LNCAP (cell line): Measurements from ENCODE around the gene RBMS1.

Experiments used
- TF ChIP-seq, protein P1 (sequence below): fragments of 450-650 bp; IDR thresholded peaks from 2 replicates; pipeline ENCODE4 v1.5.1; 2017; ENCODE audit warnings: mild to moderate bottlenecking

The RBMS1 gene

DNA sequence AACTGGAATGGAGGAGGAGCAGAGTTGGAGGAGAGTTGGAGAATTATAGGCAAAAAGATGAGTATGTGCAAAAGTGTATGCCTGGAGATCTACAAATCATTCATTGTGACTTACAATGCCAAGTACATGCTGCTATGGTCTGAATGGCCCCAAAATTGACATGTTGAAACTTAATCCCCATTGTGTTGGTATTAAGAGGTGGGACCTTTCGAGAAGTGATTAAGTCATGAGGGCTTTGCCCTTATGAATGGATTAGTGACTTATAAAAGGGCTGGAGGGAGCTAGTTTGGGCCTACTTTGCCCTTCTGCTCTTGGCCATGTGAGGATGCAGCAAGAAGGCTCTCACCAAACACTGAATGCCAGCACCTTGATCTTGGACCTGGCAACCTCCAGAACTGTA lies 6.3 kb upstream of the RBMS1 start:
- TF ChIP-seq, protein P1, sequence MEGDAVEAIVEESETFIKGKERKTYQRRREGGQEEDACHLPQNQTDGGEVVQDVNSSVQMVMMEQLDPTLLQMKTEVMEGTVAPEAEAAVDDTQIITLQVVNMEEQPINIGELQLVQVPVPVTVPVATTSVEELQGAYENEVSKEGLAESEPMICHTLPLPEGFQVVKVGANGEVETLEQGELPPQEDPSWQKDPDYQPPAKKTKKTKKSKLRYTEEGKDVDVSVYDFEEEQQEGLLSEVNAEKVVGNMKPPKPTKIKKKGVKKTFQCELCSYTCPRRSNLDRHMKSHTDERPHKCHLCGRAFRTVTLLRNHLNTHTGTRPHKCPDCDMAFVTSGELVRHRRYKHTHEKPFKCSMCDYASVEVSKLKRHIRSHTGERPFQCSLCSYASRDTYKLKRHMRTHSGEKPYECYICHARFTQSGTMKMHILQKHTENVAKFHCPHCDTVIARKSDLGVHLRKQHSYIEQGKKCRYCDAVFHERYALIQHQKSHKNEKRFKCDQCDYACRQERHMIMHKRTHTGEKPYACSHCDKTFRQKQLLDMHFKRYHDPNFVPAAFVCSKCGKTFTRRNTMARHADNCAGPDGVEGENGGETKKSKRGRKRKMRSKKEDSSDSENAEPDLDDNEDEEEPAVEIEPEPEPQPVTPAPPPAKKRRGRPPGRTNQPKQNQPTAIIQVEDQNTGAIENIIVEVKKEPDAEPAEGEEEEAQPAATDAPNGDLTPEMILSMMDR = no peak

DNA sequence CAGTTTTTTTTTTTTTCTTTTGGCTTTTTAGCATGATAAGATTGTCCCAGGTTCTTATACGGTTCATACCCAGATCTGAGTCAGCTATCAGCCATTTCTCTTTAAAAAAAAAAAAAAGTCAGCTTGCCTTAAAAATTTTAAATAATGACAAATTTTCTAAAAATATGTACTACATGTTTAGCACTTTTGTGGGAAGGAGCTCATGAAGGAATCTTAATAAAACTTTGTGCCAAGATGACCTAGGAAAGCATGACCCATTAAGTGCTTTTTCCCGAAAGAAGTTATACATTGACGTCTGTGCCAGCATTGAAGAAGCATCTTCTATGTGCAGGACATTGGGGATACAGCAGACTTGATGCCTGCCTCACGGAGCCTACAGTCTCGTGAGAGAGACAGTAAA lies 4.5 kb upstream of the RBMS1 start:
- TF ChIP-seq, protein P1 = no peak

DNA sequence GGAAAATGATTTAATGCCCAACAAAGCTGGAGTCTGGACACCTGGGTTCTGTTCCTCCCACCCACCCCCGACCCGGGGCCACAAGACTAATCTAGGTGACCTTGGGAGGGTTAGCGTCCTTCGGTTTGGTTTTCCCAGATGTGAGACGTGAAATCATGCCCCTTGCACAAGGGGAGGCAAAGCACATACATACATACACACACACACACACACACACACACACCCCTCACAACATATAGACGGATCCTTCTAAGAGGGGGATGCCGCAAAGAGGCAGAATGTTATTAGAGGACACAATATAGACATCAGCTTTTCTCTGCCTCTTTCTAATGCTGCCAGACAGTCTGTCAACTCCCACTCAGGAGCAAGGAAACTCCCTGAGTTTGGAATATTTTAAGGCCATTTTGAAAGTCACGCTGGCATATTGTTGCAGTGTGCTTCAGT lies 616 bp upstream of the RBMS1 start:
- TF ChIP-seq, protein P1 = no peak

DNA sequence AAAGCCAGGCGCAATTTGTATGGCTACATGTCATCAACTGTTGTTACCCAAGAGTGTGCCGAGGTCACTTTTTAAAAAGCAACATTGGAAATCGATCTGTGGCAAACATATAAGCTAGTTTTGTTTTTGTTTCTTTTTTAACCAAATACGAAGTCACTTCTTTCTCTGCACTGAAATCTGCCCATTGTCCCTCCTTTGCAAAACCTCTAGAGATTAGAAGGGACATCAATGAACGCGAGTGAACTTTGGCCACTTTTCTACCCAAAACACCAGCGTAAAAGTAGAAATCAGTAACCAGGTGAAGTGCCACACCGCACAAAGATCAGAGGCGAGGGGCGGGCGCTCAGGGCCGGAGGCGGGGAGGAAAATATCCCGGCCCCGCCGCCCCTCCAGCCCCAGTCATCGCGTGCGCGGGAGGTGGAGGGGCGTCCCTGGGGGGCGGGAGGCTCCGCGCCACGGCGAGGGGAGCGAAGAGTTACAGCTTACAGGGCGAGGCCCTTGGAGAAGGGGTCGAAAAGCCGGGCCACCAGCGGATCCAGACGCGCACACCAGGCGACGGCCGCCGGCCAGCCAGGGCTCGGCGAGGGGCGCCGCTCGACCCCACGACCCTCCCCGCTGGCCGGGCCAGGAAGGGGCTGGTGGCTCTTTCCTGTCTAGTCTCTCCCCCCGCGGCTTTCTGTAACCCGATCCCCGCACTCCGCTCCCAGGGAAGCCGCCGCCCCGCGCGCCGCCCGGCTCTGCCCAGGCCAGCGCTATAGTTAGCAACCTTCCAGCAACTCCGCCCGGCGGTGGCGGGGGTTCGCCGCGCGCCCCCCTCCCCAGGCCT lies 993 bp downstream of the RBMS1 start:
- TF ChIP-seq, protein P1 = no peak

DNA sequence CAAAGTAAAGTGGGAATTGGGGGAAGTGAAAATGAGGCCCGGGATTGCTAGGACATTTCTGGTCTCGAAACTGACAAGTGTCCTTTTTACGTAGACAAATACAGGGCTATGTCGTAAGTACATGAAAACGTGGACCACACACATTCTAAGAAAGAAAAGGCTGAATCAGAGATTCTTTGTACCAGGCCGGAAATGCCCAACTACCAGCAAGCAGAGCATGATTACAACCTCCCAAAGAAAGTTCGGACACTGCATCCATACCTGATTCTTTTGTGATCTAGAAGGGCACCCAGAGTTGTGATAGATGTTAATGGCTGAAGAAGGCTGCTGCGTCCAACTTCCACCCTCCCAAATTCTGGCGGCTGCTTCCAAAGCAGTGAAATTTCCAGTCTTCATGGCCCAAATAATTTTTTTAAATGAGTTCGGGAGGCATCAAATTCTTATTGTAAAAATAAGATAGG lies 1.7 kb downstream of the RBMS1 start:
- TF ChIP-seq, protein P1 = no peak

DNA sequence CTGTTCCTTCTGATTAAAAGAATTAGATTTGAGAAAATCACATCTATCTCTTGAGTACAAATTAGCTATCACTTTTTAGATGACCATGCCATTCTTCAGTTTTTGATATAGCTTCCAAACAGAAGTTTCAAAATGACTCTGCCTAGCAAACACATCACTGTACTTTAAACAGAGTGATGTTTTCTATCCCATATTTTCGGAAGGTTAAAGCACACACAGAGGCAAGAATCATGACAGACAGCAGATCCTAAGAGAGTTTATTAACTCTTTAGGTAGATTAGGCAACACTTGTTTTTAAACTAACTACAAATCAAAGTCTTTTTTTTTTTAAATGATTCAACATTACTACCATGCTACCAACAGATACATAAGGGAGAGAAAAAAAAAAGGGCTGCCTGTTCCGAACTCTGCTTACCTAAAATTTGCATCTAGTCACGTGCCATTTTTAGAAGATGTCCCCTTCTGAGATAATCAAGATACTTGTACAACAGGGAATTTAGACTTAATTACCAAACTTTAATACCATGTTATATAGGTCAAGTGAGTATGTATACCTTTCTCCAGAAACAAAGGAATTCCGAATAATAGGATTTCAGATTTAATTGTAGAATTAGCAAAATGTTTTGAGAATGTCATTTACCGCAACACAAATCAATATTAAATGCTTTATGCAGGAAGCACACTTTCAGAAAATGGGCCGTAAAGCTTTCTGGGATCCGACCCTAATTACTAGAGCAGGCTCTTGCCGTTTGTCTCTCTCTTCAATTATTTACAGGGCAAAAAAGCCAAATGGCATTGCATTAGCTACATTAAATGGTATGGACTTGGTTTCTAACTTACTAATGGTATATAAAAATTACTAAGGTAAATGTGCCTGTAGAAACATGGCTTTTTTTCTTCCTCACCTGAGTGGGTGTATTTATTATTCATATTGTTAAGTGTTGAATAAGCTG lies 2.6 kb downstream of the RBMS1 start:
- TF ChIP-seq, protein P1 = no peak

DNA sequence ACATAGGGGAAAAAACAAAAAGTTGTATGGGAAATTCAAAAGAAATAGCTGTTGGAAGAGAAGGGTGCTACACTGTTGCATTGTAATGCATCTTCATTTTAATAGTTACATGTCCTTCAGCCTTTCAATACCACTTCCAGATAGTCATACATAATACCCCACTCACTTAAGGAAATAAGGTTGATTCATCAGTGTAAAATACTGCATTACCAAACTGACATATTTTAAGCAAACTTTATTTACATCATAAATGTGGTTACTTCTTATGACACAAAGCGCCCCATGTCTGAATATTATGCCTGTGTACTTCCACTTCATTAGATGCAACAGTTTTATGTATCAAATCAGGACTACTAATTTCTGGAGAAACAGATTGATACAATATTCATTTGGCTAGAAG lies 4.5 kb downstream of the RBMS1 start:
- TF ChIP-seq, protein P1 = no peak
